DND-41 (cell line): ENCODE measurements around the gene NHLRC4.
A peak's percentile ranks its signal among the peaks of the same experiment; 100 is the strongest.

ENCODE experiments used
- ATAC-seq: fragments of 200-7000 bp; cut with Tn5 transposase; 3 replicates; pipeline ENCODE4 v1.9.1; 2021; ENCODE audit warnings: low read depth; ENCODE audit not compliant: insufficient read depth
- DNase-seq: peaks from one replicate; pipeline ENCODE4 v3.0.0-alpha.2; 2020
- H2AFZ ChIP-seq: 2 replicates; pipeline ENCODE4 v1.6.0; 2012; ENCODE audit warnings: low read depth, low read length
- H3K27ac ChIP-seq: 2 replicates; pipeline ENCODE4 v1.5.1; 2012; ENCODE audit warnings: low read length, inconsistent platforms
- H3K27me3 ChIP-seq: fragments of 200-600 bp; sonication (generic); 2 replicates; pipeline ENCODE4 v1.6.0; 2012; ENCODE audit warnings: low read length, mild to moderate bottlenecking, inconsistent platforms; ENCODE audit not compliant: insufficient read depth, poor library complexity
- H3K36me3 ChIP-seq: 2 replicates; pipeline ENCODE4 v1.5.1; 2012; ENCODE audit warnings: low read length, inconsistent platforms; ENCODE audit not compliant: insufficient read depth
- H3K4me1 ChIP-seq: 2 replicates; pipeline ENCODE4 v1.5.1; 2012; ENCODE audit warnings: mild to moderate bottlenecking, low read length; ENCODE audit not compliant: insufficient read depth
- H3K4me2 ChIP-seq: 2 replicates; pipeline ENCODE4 v1.6.0; 2012; ENCODE audit warnings: mild to moderate bottlenecking, moderate library complexity, low read length, inconsistent platforms; ENCODE audit not compliant: insufficient read depth
- H3K4me3 ChIP-seq, 2 experiments: fragments of 200-600 bp in 1 of 2; shearing (Covaris generic) in 1 of 2; 2 replicates each; pipeline ENCODE4 v1.5.1; 2012 to 2016; ENCODE audit warnings: inconsistent platforms in 2 of 2, low read length in 2 of 2, mild to moderate bottlenecking in 2 of 2, low read depth in 1 of 2, moderate library complexity in 1 of 2
- H3K79me2 ChIP-seq: 2 replicates; pipeline ENCODE4 v1.6.0; 2012; ENCODE audit warnings: low read length, inconsistent platforms; ENCODE audit not compliant: insufficient read depth
- H3K9ac ChIP-seq: 2 replicates; pipeline ENCODE4 v1.6.0; 2012; ENCODE audit warnings: low read depth, mild to moderate bottlenecking, inconsistent platforms, low read length, moderate library complexity
- H3K9me3 ChIP-seq: 2 replicates; pipeline ENCODE4 v1.5.1; 2012; ENCODE audit warnings: low read length, moderate library complexity, mild to moderate bottlenecking, inconsistent platforms; ENCODE audit not compliant: insufficient read depth, severe bottlenecking
- H4K20me1 ChIP-seq: 2 replicates; pipeline ENCODE4 v1.6.0; 2012; ENCODE audit warnings: low read length; ENCODE audit not compliant: insufficient read depth
- CTCF ChIP-seq: IDR thresholded peaks from 2 replicates; pipeline ENCODE4 v1.5.1; 2012; ENCODE audit warnings: borderline replicate concordance, low read length, moderate library complexity, mild to moderate bottlenecking; ENCODE audit not compliant: poor library complexity, severe bottlenecking; ENCODE audit errors: extremely low read depth
- EZH2 ChIP-seq: IDR thresholded peaks from 3 replicates; pipeline ENCODE4 v1.6.1; 2012; ENCODE audit warnings: borderline replicate concordance, low read depth, mild to moderate bottlenecking, moderate library complexity, low read length, inconsistent platforms; ENCODE audit not compliant: severe bottlenecking

NHLRC4 gene

DNA sequence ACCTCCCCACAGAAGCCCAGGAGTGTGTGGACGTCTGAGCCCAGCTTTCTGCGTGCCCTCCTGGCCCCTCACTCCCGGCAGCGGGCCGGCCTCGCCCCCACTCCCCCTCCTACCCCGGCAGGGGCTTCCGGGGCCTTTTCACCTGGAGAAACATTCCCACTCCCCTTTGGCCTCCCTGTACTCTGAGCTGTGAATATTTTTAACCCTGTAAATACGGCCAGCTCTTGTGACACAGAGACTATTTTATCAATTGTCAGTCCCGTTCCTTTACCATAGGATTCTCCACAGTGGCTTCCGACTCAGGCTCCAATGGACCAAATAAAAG, 12.5 kb upstream of the NHLRC4 start:
- TF ChIP-seq EZH2 = no peak
- no peak for TF ChIP-seq CTCF
- Histone ChIP-seq H3K9ac (no peak overlapping the region), H3K9me3 (no peaks in the 10 kb centered on the region), H3K4me2 (no peak overlapping the region), H4K20me1 (peaks cover 6% of the 10 kb centered on the region), H3K36me3 (peaks cover 31% of the 10 kb centered on the region), H2AFZ (no peak overlapping the region), H3K4me1 (no peaks in the 10 kb centered on the region), H3K27ac (no peak overlapping the region), H3K4me3 (no peak overlapping the region), H3K79me2 (no peaks in the 10 kb centered on the region), H3K27me3 (no peaks in the 10 kb centered on the region)
- no peak for ATAC-seq
- DNase-seq = no peak

- H3K9ac ChIP-seq = no peak overlapping the region
- TF ChIP-seq EZH2 (no peak), CTCF (no peak)
- H3K4me3 ChIP-seq = no peak overlapping the region
- H3K36me3 ChIP-seq = peaks cover 26% of the 10 kb centered on the region
- H3K4me1 ChIP-seq = no peaks in the 10 kb centered on the region
- no peaks in the 10 kb centered on the region for H3K27me3 ChIP-seq
- no peak for ATAC-seq
- no peak overlapping the region for H2AFZ ChIP-seq
- H3K4me2 ChIP-seq = no peak overlapping the region
- no peaks in the 10 kb centered on the region for H3K79me2 ChIP-seq
- H3K9me3 ChIP-seq = no peaks in the 10 kb centered on the region
- H3K27ac ChIP-seq = no peak overlapping the region
- no peak for DNase-seq
- H4K20me1 ChIP-seq = peaks cover 5% of the 10 kb centered on the region
Observed at GRCh38 chr16:554640-555365, 12.0 kb upstream of the NHLRC4 start.

GRCh38 chr16:555528-556473, 11.0 kb upstream of the NHLRC4 start:
- no peaks in the 10 kb centered on the region for H3K27me3 ChIP-seq
- H4K20me1 ChIP-seq = no peaks in the 10 kb centered on the region; the same call in 1 of the 2 replicates
- no peak overlapping the region for H3K9ac ChIP-seq
- H3K9me3 ChIP-seq = no peaks in the 10 kb centered on the region
- DNase-seq = no peak
- H2AFZ ChIP-seq = no peak overlapping the region
- no peak overlapping the region for H3K4me2 ChIP-seq
- no peak overlapping the region for H3K27ac ChIP-seq
- no peak for ATAC-seq
- H3K4me3 ChIP-seq = no peak overlapping the region
- peaks cover 19% of the 10 kb centered on the region for H3K36me3 ChIP-seq
- peak; percentile 13 for TF ChIP-seq CTCF
- no peak for TF ChIP-seq EZH2
- no peaks in the 10 kb centered on the region for H3K79me2 ChIP-seq
- no peaks in the 10 kb centered on the region for H3K4me1 ChIP-seq
